Activated naive CD8-positive, alpha-beta T cell (primary cell): ENCODE data around the gene STAG1.
"Not testable (repeated sequence)": the region's sequence is repeated elsewhere in the genome, so short reads cannot be mapped to it uniquely, and the experiment has no call there.

ENCODE experiments used
- H3K27ac Mint-ChIP-seq: one replicate; pipeline ENCODE4 v1.8.0; 2021; ENCODE audit warnings: mixed read lengths
- H3K27me3 Mint-ChIP-seq: one replicate; pipeline ENCODE4 v1.8.0; 2021; ENCODE audit warnings: mixed read lengths
- H3K36me3 Mint-ChIP-seq: one replicate; pipeline ENCODE4 v1.8.0; 2021; ENCODE audit warnings: mixed read lengths
- H3K4me1 Mint-ChIP-seq: one replicate; pipeline ENCODE4 v1.8.0; 2021; ENCODE audit warnings: low read depth, mixed read lengths
- H3K4me3 Mint-ChIP-seq: one replicate; pipeline ENCODE4 v1.8.0; 2021; ENCODE audit warnings: mild to moderate bottlenecking, mixed read lengths
- H3K9me3 Mint-ChIP-seq: one replicate; pipeline ENCODE4 v1.8.0; 2021; ENCODE audit warnings: low read depth, mixed read lengths

The STAG1 gene

GRCh38 chr3:136518102-136518501, 234.1 kb downstream of the STAG1 start:
- Mint-ChIP-seq H3K27ac (no peak overlapping the region), H3K4me3 (no peak overlapping the region), H3K36me3 (peaks cover 11% of the 10 kb centered on the region), H3K27me3 (no peaks in the 10 kb centered on the region), H3K9me3 (no peaks in the 10 kb centered on the region), H3K4me1 (no peaks in the 10 kb centered on the region)

GRCh38 chr3:136516656-136517055, 235.5 kb downstream of the STAG1 start:
- no peaks in the 10 kb centered on the region for H3K27me3 Mint-ChIP-seq
- H3K9me3 Mint-ChIP-seq: no peaks in the 10 kb centered on the region
- no peaks in the 10 kb centered on the region for H3K4me1 Mint-ChIP-seq
- no peak overlapping the region for H3K4me3 Mint-ChIP-seq
- peaks cover 11% of the 10 kb centered on the region for H3K36me3 Mint-ChIP-seq
- H3K27ac Mint-ChIP-seq: no peak overlapping the region

GRCh38 chr3:136516095-136516494, 236.1 kb downstream of the STAG1 start:
- no peaks in the 10 kb centered on the region for H3K4me1 Mint-ChIP-seq
- no peak overlapping the region for H3K4me3 Mint-ChIP-seq
- H3K9me3 Mint-ChIP-seq: no peaks in the 10 kb centered on the region
- peaks cover 12% of the 10 kb centered on the region for H3K36me3 Mint-ChIP-seq
- H3K27ac Mint-ChIP-seq: no peak overlapping the region
- H3K27me3 Mint-ChIP-seq: no peaks in the 10 kb centered on the region

- H3K27me3 Mint-ChIP-seq, H3K27ac Mint-ChIP-seq, H3K4me1 Mint-ChIP-seq, H3K4me3 Mint-ChIP-seq, H3K9me3 Mint-ChIP-seq: not testable (repeated sequence)
- peaks cover 14% of the 10 kb centered on the region for H3K36me3 Mint-ChIP-seq
Measured at GRCh38 chr3:136514533-136514932, 237.6 kb downstream of the STAG1 start.

- Mint-ChIP-seq H3K27me3 (no peaks in the 10 kb centered on the region), H3K9me3 (no peaks in the 10 kb centered on the region), H3K27ac (no peak overlapping the region), H3K4me1 (no peaks in the 10 kb centered on the region), H3K4me3 (no peak overlapping the region), H3K36me3 (peaks cover 16% of the 10 kb centered on the region)
Measured at GRCh38 chr3:136513367-136513766, 238.8 kb downstream of the STAG1 start.

GRCh38 chr3:136512381-136512780, 239.8 kb downstream of the STAG1 start:
- Mint-ChIP-seq H3K4me3 (no peak overlapping the region), H3K27ac (no peak overlapping the region), H3K4me1 (no peaks in the 10 kb centered on the region), H3K9me3 (no peaks in the 10 kb centered on the region), H3K36me3 (peaks cover 19% of the 10 kb centered on the region), H3K27me3 (no peaks in the 10 kb centered on the region)

GRCh38 chr3:136505676-136506075, 246.5 kb downstream of the STAG1 start:
- no peaks in the 10 kb centered on the region for H3K9me3 Mint-ChIP-seq
- peaks cover 18% of the 10 kb centered on the region for H3K36me3 Mint-ChIP-seq
- H3K27ac Mint-ChIP-seq: no peak overlapping the region
- H3K4me3 Mint-ChIP-seq: no peak overlapping the region
- no peaks in the 10 kb centered on the region for H3K27me3 Mint-ChIP-seq
- no peaks in the 10 kb centered on the region for H3K4me1 Mint-ChIP-seq

GRCh38 chr3:136503056-136503455, 249.1 kb downstream of the STAG1 start:
- Mint-ChIP-seq H3K36me3 (peaks cover 19% of the 10 kb centered on the region), H3K27ac (no peak overlapping the region)

GRCh38 chr3:136498919-136499447, 253.2 kb downstream of the STAG1 start:
- Mint-ChIP-seq H3K4me1 (no peaks in the 10 kb centered on the region), H3K4me3 (no peak overlapping the region)

More at GRCh38 chr3:136503056-136503455, 249.1 kb downstream of the STAG1 start:
- H3K4me3 Mint-ChIP-seq: no peak overlapping the region
- no peaks in the 10 kb centered on the region for H3K27me3 Mint-ChIP-seq
- no peaks in the 10 kb centered on the region for H3K4me1 Mint-ChIP-seq
- H3K9me3 Mint-ChIP-seq: no peaks in the 10 kb centered on the region

GRCh38 chr3:136495213-136495612, 257.0 kb downstream of the STAG1 start:
- no peaks in the 10 kb centered on the region for H3K27me3 Mint-ChIP-seq
- H3K27ac Mint-ChIP-seq: no peak overlapping the region
- H3K36me3 Mint-ChIP-seq: peaks cover 30% of the 10 kb centered on the region
- no peak overlapping the region for H3K4me3 Mint-ChIP-seq
- peaks cover 4% of the 10 kb centered on the region for H3K9me3 Mint-ChIP-seq
- H3K4me1 Mint-ChIP-seq: no peaks in the 10 kb centered on the region

More at GRCh38 chr3:136498919-136499447, 253.2 kb downstream of the STAG1 start:
- Mint-ChIP-seq H3K27ac (no peak overlapping the region), H3K9me3 (peaks cover 4% of the 10 kb centered on the region), H3K36me3 (peaks cover 24% of the 10 kb centered on the region), H3K27me3 (no peaks in the 10 kb centered on the region)

GRCh38 chr3:136490646-136491405, 261.4 kb downstream of the STAG1 start:
- H3K4me3 Mint-ChIP-seq: no peak overlapping the region
- peaks cover 39% of the 10 kb centered on the region for H3K36me3 Mint-ChIP-seq
- H3K4me1 Mint-ChIP-seq: no peaks in the 10 kb centered on the region
- no peaks in the 10 kb centered on the region for H3K27me3 Mint-ChIP-seq
- H3K9me3 Mint-ChIP-seq: peaks cover 4% of the 10 kb centered on the region
- H3K27ac Mint-ChIP-seq: no peak overlapping the region

GRCh38 chr3:136485777-136486176, 266.4 kb downstream of the STAG1 start:
- Mint-ChIP-seq H3K27me3 (no peaks in the 10 kb centered on the region), H3K9me3 (no peaks in the 10 kb centered on the region), H3K27ac (no peak overlapping the region), H3K4me3 (no peak overlapping the region), H3K36me3 (peaks cover 23% of the 10 kb centered on the region), H3K4me1 (no peaks in the 10 kb centered on the region)

GRCh38 chr3:136476280-136476679, 275.9 kb downstream of the STAG1 start:
- H3K27ac Mint-ChIP-seq: no peak overlapping the region
- no peaks in the 10 kb centered on the region for H3K27me3 Mint-ChIP-seq
- no peak overlapping the region for H3K4me3 Mint-ChIP-seq
- H3K9me3 Mint-ChIP-seq: no peaks in the 10 kb centered on the region
- H3K36me3 Mint-ChIP-seq: peaks cover 28% of the 10 kb centered on the region
- no peaks in the 10 kb centered on the region for H3K4me1 Mint-ChIP-seq

- not testable (repeated sequence) for H3K4me3 Mint-ChIP-seq, H3K27ac Mint-ChIP-seq, H3K9me3 Mint-ChIP-seq, H3K27me3 Mint-ChIP-seq, H3K4me1 Mint-ChIP-seq
- H3K36me3 Mint-ChIP-seq: peaks cover 35% of the 10 kb centered on the region
Measured at GRCh38 chr3:136474876-136475275, 277.3 kb downstream of the STAG1 start.

- no peak overlapping the region for H3K4me3 Mint-ChIP-seq
- H3K9me3 Mint-ChIP-seq: no peaks in the 10 kb centered on the region
- H3K27me3 Mint-ChIP-seq: no peaks in the 10 kb centered on the region
- peaks cover 36% of the 10 kb centered on the region for H3K36me3 Mint-ChIP-seq
- H3K27ac Mint-ChIP-seq: no peak overlapping the region
- no peaks in the 10 kb centered on the region for H3K4me1 Mint-ChIP-seq
Measured at GRCh38 chr3:136473716-136474326, 278.4 kb downstream of the STAG1 start.
